ENCODE measurements around the gene RAB31.

DNA sequence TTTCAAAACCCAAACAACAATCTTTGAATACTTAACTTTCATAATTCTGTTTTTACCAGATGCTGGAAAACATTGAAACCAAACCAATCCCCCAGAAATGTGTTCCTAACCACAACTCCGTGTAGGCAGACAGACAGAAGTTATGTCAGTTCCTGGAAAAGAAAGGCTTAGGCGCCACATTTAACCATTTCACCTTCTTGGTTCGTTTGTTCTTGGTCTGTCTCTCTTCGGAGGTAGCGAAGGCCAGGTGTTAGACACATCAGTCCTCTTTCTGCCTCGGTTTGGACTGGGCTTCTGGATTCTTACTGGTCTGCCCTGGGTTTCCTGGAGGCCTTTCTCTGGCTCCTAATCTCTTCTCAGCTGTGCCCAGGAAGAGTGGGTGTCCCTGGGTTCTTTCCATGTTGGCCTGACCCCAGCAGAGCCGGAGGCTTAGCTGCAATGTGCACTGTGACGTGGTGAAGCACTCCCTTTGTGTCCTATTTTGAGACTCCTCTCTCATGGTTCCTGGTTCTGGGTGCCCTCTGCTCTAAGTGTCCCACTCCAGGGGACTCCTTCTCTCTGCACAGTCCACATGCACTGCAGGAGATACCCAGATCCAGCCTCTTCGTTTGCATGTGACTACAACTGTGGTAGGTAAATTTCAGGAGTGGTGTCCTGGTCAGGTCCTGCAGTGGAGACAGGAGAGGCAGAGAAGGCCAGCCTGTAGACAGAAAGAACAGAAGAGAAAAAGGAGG, 23.1 kb upstream of the RAB31 start:
- TF ChIP-seq CTCF (IDR thresholded peaks at IDR 0.05) (no peak), POLR2A (IDR thresholded peaks at IDR 0.05) (no peak)
